K562 (cell line): Measurements from ENCODE around the gene AP1M2. TPM values are rescaled to one million over a fixed set of nuclear protein-coding genes. Genes with fewer than 3 reads are reported as not detected.

Experiments used
- ATAC-seq: fragments of 200-7000 bp; cut with Tn5 transposase; 3 replicates; pipeline ENCODE4 v1.9.1; 2020; ENCODE audit warnings: moderate library complexity
- BruUV-seq: library from RNA; stranded (reverse); fragments of 400-500 nt; replicated peaks from 2 replicates; lab custom pipeline; 2021; lab: Mats Ljungman, UMichigan
- CTCF ChIA-PET: fragments of 300-600 bp; formaldehyde crosslinking; extraction: SDS; loops from one replicate; lab custom pipeline; 2021; ENCODE audit warnings: low intra/inter-chr PET ratio; lab: Yijun Ruan, JAX
- POLR2A ChIA-PET: fragments of 300-600, 350-650 bp; sonication (Branson Sonifier 250); formaldehyde crosslinking; extraction: SDS; loops from one replicate; lab custom pipeline; 2021; ENCODE audit warnings: antibody characterized with exemption, inconsistent platforms; lab: Yijun Ruan, JAX
- DNase-seq, 4 experiments: peaks; one replicate each; pipeline versions ENCODE4 v3.0.0 to v3.0.0-alpha.2; 2011 to 2018; ENCODE audit warnings: low spot score in 3 of 4, mixed read lengths in 3 of 4; ENCODE audit errors: extremely low read depth in 1 of 4
- FAIRE-seq: peaks from 2 replicates; lab custom pipeline; 2011; peaks lifted over from hg19 to GRCh38; lab: Jason Lieb, UNC
- H2AFZ ChIP-seq: 2 replicates; pipeline ENCODE4 v1.6.0; 2011; ENCODE audit warnings: low read depth, low read length, control low read depth, inconsistent platforms
- H3K27ac ChIP-seq: fragments of 200-600 bp; 3 replicates; pipeline ENCODE4 v1.8.0; 2011; ENCODE audit warnings: low read depth, mild to moderate bottlenecking, control low read depth, inconsistent platforms, low read length, moderate library complexity, mixed read lengths; ENCODE audit errors: extremely low read depth
- H3K27me3 ChIP-seq, 2 experiments: fragments of 300-600 bp in 1 of 2; 2 replicates in 1 of 2; 3 replicates in 1 of 2; pipeline versions ENCODE4 v1.6.0 to v1.8.0; 2011; ENCODE audit warnings: inconsistent platforms in 2 of 2, low read length in 2 of 2, mild to moderate bottlenecking in 1 of 2, mixed read lengths in 1 of 2, moderate library complexity in 1 of 2; ENCODE audit not compliant: control insufficient read depth in 2 of 2, insufficient read depth in 2 of 2
- H3K36me3 ChIP-seq: fragments of 300-600 bp; 3 replicates; pipeline ENCODE4 v1.8.0; 2011; ENCODE audit warnings: mild to moderate bottlenecking, low read length, inconsistent platforms; ENCODE audit not compliant: control insufficient read depth, insufficient read depth
- H3K4me1 ChIP-seq, 2 experiments: fragments of 200-600 bp in 1 of 2; replicated peaks in 1 of 2; 2 replicates in 1 of 2; 3 replicates in 1 of 2; pipeline versions ENCODE4 v1.5.1 to v1.8.0; 2011; ENCODE audit warnings: inconsistent platforms in 2 of 2, low read length in 2 of 2, mild to moderate bottlenecking in 1 of 2, mixed read lengths in 1 of 2, moderate library complexity in 1 of 2; ENCODE audit not compliant: control insufficient read depth in 2 of 2, insufficient read depth in 2 of 2
- H3K4me2 ChIP-seq: 2 replicates; pipeline ENCODE4 v1.6.1; 2011; ENCODE audit warnings: low read length, control low read depth, inconsistent platforms, mixed read lengths; ENCODE audit not compliant: insufficient read depth
- H3K4me3 ChIP-seq: fragments of 200-600 bp; sonication (generic), shearing (Covaris generic); 2 replicates; pipeline ENCODE4 v1.5.1; 2016; ENCODE audit warnings: control low read depth, inconsistent platforms
- H3K79me2 ChIP-seq: fragments of 200-600 bp; 3 replicates; pipeline ENCODE4 v1.8.0; 2011; ENCODE audit warnings: low read length, inconsistent platforms; ENCODE audit not compliant: control insufficient read depth, insufficient read depth
- H3K9ac ChIP-seq, 2 experiments: 2 replicates each; pipeline versions ENCODE4 v1.6.0 to v1.6.1; 2011; ENCODE audit warnings: low read depth in 2 of 2, low read length in 2 of 2, control low read depth in 1 of 2, inconsistent platforms in 1 of 2, mild to moderate bottlenecking in 1 of 2, mixed read lengths in 1 of 2; ENCODE audit not compliant: insufficient read depth in 1 of 2
- H3K9me1 ChIP-seq: one replicate; pipeline ENCODE4 v1.6.0; 2011; ENCODE audit warnings: inconsistent platforms, mild to moderate bottlenecking, low read length, moderate library complexity; ENCODE audit not compliant: control insufficient read depth, insufficient read depth
- H3K9me3 ChIP-seq: replicated peaks from 2 replicates; pipeline ENCODE4 v1.5.1; 2011; ENCODE audit warnings: low read depth, low read length, inconsistent platforms; ENCODE audit not compliant: control insufficient read depth, insufficient read depth
- H4K20me1 ChIP-seq: replicated peaks from 2 replicates; pipeline ENCODE4 v1.6.1; 2011; ENCODE audit warnings: low read length, inconsistent platforms, mixed read lengths; ENCODE audit not compliant: control insufficient read depth, insufficient read depth
- CHD4 ChIP-seq: fragments of 200-600 bp; sonication (generic); IDR thresholded peaks from 3 replicates; pipeline ENCODE4 v1.6.1; 2012; ENCODE audit warnings: low read depth, mild to moderate bottlenecking, mixed read lengths, low read length, inconsistent platforms; ENCODE audit not compliant: insufficient read depth, insufficient replicate concordance, poor library complexity, severe bottlenecking
- HDAC6 ChIP-seq: IDR thresholded peaks from 2 replicates; pipeline ENCODE4 v1.6.1; 2012; ENCODE audit warnings: low read depth, mild to moderate bottlenecking, control low read depth, inconsistent platforms, low read length, moderate library complexity
- HOMEZ ChIP-seq: fragments of 250-450 bp; sonication (Bioruptor Pico); IDR thresholded peaks from 2 replicates; pipeline ENCODE4 v1.4.0; 2020; ENCODE audit warnings: mild to moderate bottlenecking, moderate library complexity
- MEF2A ChIP-seq: IDR thresholded peaks from 2 replicates; pipeline ENCODE4 v1.6.1; 2011; ENCODE audit warnings: low read depth, mild to moderate bottlenecking, low read length, moderate library complexity; ENCODE audit not compliant: control insufficient read depth
- MIER1 ChIP-seq: fragments of 450-650 bp; IDR thresholded peaks from 2 replicates; pipeline ENCODE4 v1.6.1; 2016; ENCODE audit warnings: antibody characterized with exemption, mild to moderate bottlenecking, low read depth
- NCOA2 ChIP-seq, 2 experiments: fragments of 450-650 bp; IDR thresholded peaks; 2 replicates each; pipeline ENCODE4 v1.6.1; 2018; ENCODE audit warnings: mild to moderate bottlenecking in 2 of 2, moderate library complexity in 1 of 2; ENCODE audit not compliant: partially characterized antibody in 2 of 2
- NFIC ChIP-seq: fragments of 450-650 bp; IDR thresholded peaks from 2 replicates; pipeline ENCODE4 v1.6.1; 2017; ENCODE audit warnings: mild to moderate bottlenecking, inconsistent platforms
- SRSF7 ChIP-seq: fragments of 200-400 bp; formaldehyde crosslinking; optimal IDR thresholded peaks from 2 replicates; pipeline ENCODE3; 2017; ENCODE audit warnings: mild to moderate bottlenecking, low read depth, low read length
- ZBTB43 ChIP-seq: sonication (generic); formaldehyde crosslinking; IDR thresholded peaks from 2 replicates; pipeline ENCODE4 v1.8.0; 2023; ENCODE audit warnings: mild to moderate bottlenecking, missing genetic modification reagents
- ZMIZ1 ChIP-seq, 2 experiments: fragments of 150-350 bp in 1 of 2; IDR thresholded peaks; 2 replicates each; pipeline ENCODE4 v1.6.1; 2012 to 2016; ENCODE audit warnings: low read depth in 2 of 2, low read length in 2 of 2, mild to moderate bottlenecking in 1 of 2, moderate library complexity in 1 of 2
- ZNF174 ChIP-seq: fragments of 250-450 bp; sonication (Bioruptor Pico); IDR thresholded peaks from 2 replicates; pipeline ENCODE4 v1.4.0; 2020; ENCODE audit warnings: mild to moderate bottlenecking
- ZNF586 ChIP-seq: fragments of 450-650 bp; formaldehyde crosslinking; conservative IDR thresholded peaks from 2 replicates; pipeline ENCODE4 v1.4.0; 2020; ENCODE audit warnings: mild to moderate bottlenecking, moderate library complexity
- WGBS: fragments of 100-300 bp; shearing (Covaris generic); methylation state at CpG from one replicate; pipeline ENCODE4 v1.1.6; 2016; ENCODE audit warnings: low coverage, mixed read lengths; ENCODE audit not compliant: insufficient coverage; ENCODE audit errors: missing lambda C conversion rate; 5-methylcytosine and 5-hydroxymethylcytosine counted together
- in situ Hi-C: fragments of 300-500 bp; cut with MboI; formaldehyde crosslinking; loops from 4 replicates; pipeline ENCODE4 v1.15.0; 2018; ENCODE audit warnings: inconsistent platforms, mixed read lengths
- intact Hi-C: fragments of 100-400 bp; cut with micrococcal nuclease; formaldehyde crosslinking; loops from 2 replicates; pipeline ENCODE4 v1.14.2; 2022
- polyA plus RNA-seq, 8 experiments: library from polyadenylated mRNA; depleted of rRNA in 4 of 8; stranded (reverse) in 5 of 8; unstranded in 3 of 8; fragments of >200 nt; fragmentation: Nextera tagmentation in 2 of 8; fragmentation: Illumina TruSeq in 1 of 8; extraction: Ambion mirVana in 2 of 8; extraction: Trizol in 1 of 8; gene quantifications; 2 replicates each; pipeline versions ENCODE4 v1.2.1 to v1.2.3, GENCODE V29; 2011 to 2014; ENCODE audit warnings: inconsistent platforms in 1 of 8, missing spikeins in 1 of 8
- total RNA-seq, 7 experiments: library from RNA; depleted of rRNA in 6 of 7; stranded (reverse); fragments of >200 nt in 6 of 7; fragmentation: Illumina TruSeq in 2 of 7; extraction: Trizol in 2 of 7; gene quantifications; 2 replicates each; pipeline versions ENCODE4 v1.2.1 to v1.2.3, GENCODE V29; 2011 to 2021; ENCODE audit warnings: low replicate concordance in 1 of 7

The AP1M2 gene
- total and polyA plus RNA-seq, 9 of the 15 experiments (the other 6 are each of a cell fraction or from before 2014, with no cell fraction given), result 0.33 to 1.4 (median 0.89) TPM; not detected in 1

- no peak for TF ChIP-seq CHD4
Observed at GRCh38 chr19:10566408-10566657, 20.8 kb downstream of the AP1M2 start (continued).

GRCh38 chr19:10565567-10566407 lies 21.3 kb downstream of the AP1M2 start, which contains the start of gene KRI1:
Gene KRI1, minus strand, starts transcription at chr19:10566010. Its CDS starts 11 bp downstream, at chr19:10565999.
- FAIRE-seq, result peak; percentile 85
- in situ Hi-C loops, result no loop called here
- no peak for TF ChIP-seq NCOA2 (IDR thresholded peaks at IDR 0.05; ENCODE audit: partially characterized antibody in 2 of 2)
- TF ChIP-seq MIER1, result no peak
- no peak for TF ChIP-seq ZBTB43 (CRISPR knock-in tag)
- TF ChIP-seq SRSF7, result no peak
- TF ChIP-seq NFIC, result peak; percentile 20; the same call in 1 of the 2 replicates
- TF ChIP-seq MEF2A, result no peak
- no peak for TF ChIP-seq ZNF174 (CRISPR knock-in tag)
- TF ChIP-seq ZMIZ1 (IDR thresholded peaks at IDR 0.05; ENCODE audit: low read depth in 2 of 2, low read length in 2 of 2), result no peak
- TF ChIP-seq HOMEZ (CRISPR knock-in tag), result no peak
- TF ChIP-seq ZNF586 (CRISPR knock-in tag), result no peak
- no peak for TF ChIP-seq HDAC6

More at GRCh38 chr19:10565567-10566407, 21.3 kb downstream of the AP1M2 start, which contains the start of gene KRI1:
- intact Hi-C loops, result loop anchor here (1.0 to 5.0 kb wide), 3 partner anchors 22 to 88 kb away; partner anchors contain the start of genes ATG4D and ILF3
- no peaks in the 10 kb centered on the region for H3K9me3 ChIP-seq
- peak within 1 kb of the TSS; percentile 92 to 98 for H3K9ac ChIP-seq
- no peaks in the 10 kb centered on the region for H3K27me3 ChIP-seq
- peak within 1 kb of the TSS; percentile 88 for H2AFZ ChIP-seq
- WGBS, result under 1% methylated on average over 56 of the region's 94 CpGs
- H3K79me2 ChIP-seq, result peaks cover 28% of the 10 kb centered on the region
- peaks cover 29 to 49% of the 10 kb centered on the region in 2 experiments for H3K4me1 ChIP-seq
- no peaks in the 10 kb centered on the region for H3K9me1 ChIP-seq
- CTCF ChIA-PET, result interaction anchor here (0.6 to 2.1 kb wide), 2 partner anchors 24 to 74 kb away, joined by 3 to 4 read pairs; no protein-coding TSS in a partner anchor
- H3K4me2 ChIP-seq, result peak within 1 kb of the TSS; percentile 88
- H3K4me3 ChIP-seq, result peak within 1 kb of the TSS; percentile 83
- DNase-seq (peak; percentile 95 to 99 (median 98)), ATAC-seq (peak; percentile 78)
- H3K27ac ChIP-seq, result peak within 1 kb of the TSS; percentile 90
- POLR2A ChIA-PET, result interaction anchor here (0.6 to 2.1 kb wide), 8 partner anchors 10 to 93 kb away, joined by 3 to 14 read pairs (median 3); partner anchors contain the start of gene S1PR5
- no peaks in the 10 kb centered on the region for H4K20me1 ChIP-seq
- TSS peak; percentile 65 for BruUV-seq
- peaks cover 27% of the 10 kb centered on the region; the same call in 2 of the 3 replicates for H3K36me3 ChIP-seq
